Vagina (tissue), 2 donors: ENCODE data around the gene PDE10A. TPM values are rescaled to one million over a fixed set of nuclear protein-coding genes. Genes with fewer than 3 reads are reported as not detected.
"Not testable (repeated sequence)": the region's sequence is repeated elsewhere in the genome, so short reads cannot be mapped to it uniquely, and the experiment has no call there.

Source experiments
- DNase-seq, 2 donors: peaks; one replicate each; pipeline ENCODE4 v3.0.0-alpha.2; 2017; ENCODE audit errors: extremely low spot score in 2 of 2
- H3K27ac ChIP-seq: fragments of 200-600 bp; sonication (generic); one replicate; pipeline ENCODE4 v1.5.1; 2019
- H3K27me3 ChIP-seq: fragments of 200-600 bp; sonication (generic); one replicate; pipeline ENCODE4 v1.5.1; 2019
- H3K36me3 ChIP-seq, 2 donors: fragments of 200-600 bp; sonication (generic); one replicate each; pipeline ENCODE4 v1.5.1; 2017 to 2019
- H3K4me1 ChIP-seq: fragments of 200-600 bp; sonication (generic); one replicate; pipeline ENCODE4 v1.5.1; 2019
- H3K4me3 ChIP-seq, 2 donors: fragments of 200-600 bp; sonication (generic); 1 replicate in 1 of 2; 2 replicates in 1 of 2; pipeline ENCODE4 v1.5.1; 2016 to 2019
- H3K9me3 ChIP-seq: fragments of 200-600 bp; sonication (generic); one replicate; pipeline ENCODE4 v1.5.1; 2019
- POLR2A ChIP-seq, 2 donors: fragments of 450-650 bp; IDR thresholded peaks; one replicate each; pipeline ENCODE4 v1.6.1; 2017; ENCODE audit warnings: antibody characterized with exemption in 2 of 2, mild to moderate bottlenecking in 2 of 2, moderate library complexity in 2 of 2
- POLR2AphosphoS5 ChIP-seq, 2 donors: sonication (generic); formaldehyde crosslinking; IDR thresholded peaks; one replicate each; pipeline ENCODE4 v1.9.0; 2017; ENCODE audit warnings: antibody characterized with exemption in 2 of 2, mild to moderate bottlenecking in 2 of 2, low read depth in 1 of 2; ENCODE audit not compliant: insufficient read depth in 1 of 2
- intact Hi-C: fragments of 100-400 bp; cut with DNase I; formaldehyde crosslinking; loops from one replicate; pipeline ENCODE4 v1.15.1; 2023
- total RNA-seq: library from RNA; depleted of rRNA; stranded (reverse); fragments of >200 nt; gene quantifications from one replicate; pipeline ENCODE4 v1.2.3, GENCODE V29; 2016
- TF ChIP-seq, protein P1 (sequence below), 3 experiments: fragments of 450-650 bp in 2 of 3; fragments of 200-600 bp in 1 of 3; sonication (generic) in 1 of 3; IDR thresholded peaks; one replicate each; pipeline ENCODE4 v1.5.1; 2017 to 2019; ENCODE audit warnings: antibody characterized with exemption in 3 of 3, mild to moderate bottlenecking in 2 of 3, moderate library complexity in 2 of 3

The PDE10A gene
- total RNA-seq, 1 donor from 2014 or later: 15.0 TPM

GRCh38 chr6:165556116-165556843 is 106.8 kb downstream of the PDE10A start:
- Histone ChIP-seq H3K9me3 (no peaks in the 10 kb centered on the region), H3K4me3 (no peak overlapping the region), H3K4me1 (no peaks in the 10 kb centered on the region), H3K36me3 (no peaks in the 10 kb centered on the region), H3K27me3 (no peaks in the 10 kb centered on the region), H3K27ac (no peak overlapping the region)
- no peak for TF ChIP-seq POLR2AphosphoS5 (IDR thresholded peaks at IDR 0.05; ENCODE audit: insufficient read depth in 1 of 2, low read depth in 1 of 2)
- TF ChIP-seq, protein P1, sequence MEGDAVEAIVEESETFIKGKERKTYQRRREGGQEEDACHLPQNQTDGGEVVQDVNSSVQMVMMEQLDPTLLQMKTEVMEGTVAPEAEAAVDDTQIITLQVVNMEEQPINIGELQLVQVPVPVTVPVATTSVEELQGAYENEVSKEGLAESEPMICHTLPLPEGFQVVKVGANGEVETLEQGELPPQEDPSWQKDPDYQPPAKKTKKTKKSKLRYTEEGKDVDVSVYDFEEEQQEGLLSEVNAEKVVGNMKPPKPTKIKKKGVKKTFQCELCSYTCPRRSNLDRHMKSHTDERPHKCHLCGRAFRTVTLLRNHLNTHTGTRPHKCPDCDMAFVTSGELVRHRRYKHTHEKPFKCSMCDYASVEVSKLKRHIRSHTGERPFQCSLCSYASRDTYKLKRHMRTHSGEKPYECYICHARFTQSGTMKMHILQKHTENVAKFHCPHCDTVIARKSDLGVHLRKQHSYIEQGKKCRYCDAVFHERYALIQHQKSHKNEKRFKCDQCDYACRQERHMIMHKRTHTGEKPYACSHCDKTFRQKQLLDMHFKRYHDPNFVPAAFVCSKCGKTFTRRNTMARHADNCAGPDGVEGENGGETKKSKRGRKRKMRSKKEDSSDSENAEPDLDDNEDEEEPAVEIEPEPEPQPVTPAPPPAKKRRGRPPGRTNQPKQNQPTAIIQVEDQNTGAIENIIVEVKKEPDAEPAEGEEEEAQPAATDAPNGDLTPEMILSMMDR (IDR thresholded peaks at IDR 0.05): no peak
- TF ChIP-seq POLR2A (IDR thresholded peaks at IDR 0.05): no peak
- intact Hi-C loops: no loop called here
- no peak for DNase-seq

DNA sequence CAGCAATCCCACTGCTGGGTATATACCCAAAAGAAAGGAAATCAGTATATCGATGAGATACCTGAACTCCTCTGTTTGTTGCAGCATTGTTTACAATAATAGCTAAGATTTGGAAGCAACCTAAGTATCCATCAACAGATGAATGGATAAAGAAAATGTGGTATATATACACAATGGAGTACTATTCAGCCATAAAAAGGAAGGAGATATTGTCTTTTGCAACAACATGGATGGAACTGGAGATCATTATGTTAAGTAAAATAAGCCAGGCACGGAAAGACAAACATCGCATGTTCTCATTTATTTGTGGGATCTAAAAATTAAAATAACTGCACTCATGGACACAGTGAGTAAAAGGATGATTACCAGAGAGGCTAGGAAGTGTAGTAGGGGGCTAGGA is 108.4 kb downstream of the PDE10A start:
- H3K9me3 ChIP-seq, H3K4me1 ChIP-seq, H3K27ac ChIP-seq, DNase-seq, H3K36me3 ChIP-seq, H3K4me3 ChIP-seq, H3K27me3 ChIP-seq, intact Hi-C loops: not testable (repeated sequence)

- no peaks in the 10 kb centered on the region for H3K27me3 ChIP-seq
- no peaks in the 10 kb centered on the region for H3K36me3 ChIP-seq
- no peak overlapping the region for H3K27ac ChIP-seq
- no peaks in the 10 kb centered on the region for H3K9me3 ChIP-seq
- intact Hi-C loops: no loop called here
- H3K4me1 ChIP-seq: no peaks in the 10 kb centered on the region
- no peak for DNase-seq
- H3K4me3 ChIP-seq: no peak overlapping the region
- TF ChIP-seq POLR2A (IDR thresholded peaks at IDR 0.05) (no peak), POLR2AphosphoS5 (IDR thresholded peaks at IDR 0.05; ENCODE audit: insufficient read depth in 1 of 2, low read depth in 1 of 2) (no peak)
- TF ChIP-seq, protein P1 (IDR thresholded peaks at IDR 0.05): no peak
These were observed 110.7 kb downstream of the PDE10A start for GRCh38 chr6:165552248-165552736.

GRCh38 chr6:165551828-165552227 is 111.2 kb downstream of the PDE10A start:
- intact Hi-C loops: no loop called here
- no peak overlapping the region for H3K4me3 ChIP-seq
- H3K9me3 ChIP-seq: no peaks in the 10 kb centered on the region
- H3K36me3 ChIP-seq: no peaks in the 10 kb centered on the region
- DNase-seq: no peak
- H3K27me3 ChIP-seq: no peaks in the 10 kb centered on the region
- H3K27ac ChIP-seq: no peak overlapping the region
- TF ChIP-seq, protein P1 (IDR thresholded peaks at IDR 0.05): no peak
- TF ChIP-seq POLR2A (IDR thresholded peaks at IDR 0.05): no peak
- TF ChIP-seq POLR2AphosphoS5 (IDR thresholded peaks at IDR 0.05; ENCODE audit: insufficient read depth in 1 of 2, low read depth in 1 of 2): no peak
- no peaks in the 10 kb centered on the region for H3K4me1 ChIP-seq

DNA sequence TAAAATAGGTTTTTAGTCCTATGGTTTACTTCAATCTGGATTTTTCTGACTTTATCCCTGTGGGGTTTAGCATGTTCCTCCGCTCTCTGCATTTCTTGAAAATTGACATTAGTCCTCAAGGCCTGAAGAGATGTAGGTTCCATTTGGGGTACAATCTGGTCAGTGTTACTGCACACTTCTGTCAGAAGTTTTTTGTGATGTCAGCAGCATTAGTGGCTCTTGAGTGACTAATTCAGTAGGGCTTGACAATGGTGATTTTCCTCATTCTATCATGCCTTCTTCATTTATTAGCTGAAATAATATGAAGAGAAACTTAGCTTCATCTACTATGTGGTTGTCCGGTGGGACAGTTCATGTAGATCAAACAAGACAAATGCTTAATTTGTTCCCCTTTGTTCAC is 114.6 kb downstream of the PDE10A start:
- no peak for DNase-seq
- intact Hi-C loops: no loop called here
- H3K9me3 ChIP-seq: no peaks in the 10 kb centered on the region
- TF ChIP-seq POLR2A (IDR thresholded peaks at IDR 0.05) (no peak), POLR2AphosphoS5 (IDR thresholded peaks at IDR 0.05; ENCODE audit: insufficient read depth in 1 of 2, low read depth in 1 of 2) (no peak)
- TF ChIP-seq, protein P1 (IDR thresholded peaks at IDR 0.05): no peak
- no peaks in the 10 kb centered on the region for H3K4me1 ChIP-seq
- no peak overlapping the region for H3K27ac ChIP-seq
- no peaks in the 10 kb centered on the region for H3K27me3 ChIP-seq
- no peak overlapping the region for H3K4me3 ChIP-seq
- H3K36me3 ChIP-seq: no peaks in the 10 kb centered on the region
